MM.1S (cell line): Measurements from ENCODE around the gene PDCD7.
A peak's percentile ranks its signal among the peaks of the same experiment; 100 is the strongest.

Source experiments
- DNase-seq: peaks from one replicate; pipeline ENCODE4 v3.0.0-alpha.2; 2015
- H2AFZ ChIP-seq: fragments of 300-600 bp; sonication (generic); 2 replicates; pipeline ENCODE4 v1.6.0; 2016; ENCODE audit warnings: antibody characterized with exemption, low read length
- H3F3A ChIP-seq: fragments of 300-600 bp; sonication (generic); 2 replicates; pipeline ENCODE4 v1.6.1; 2016; ENCODE audit warnings: mild to moderate bottlenecking, antibody characterized with exemption, low read length, moderate library complexity, mixed read lengths; ENCODE audit not compliant: insufficient read depth
- H3K27ac ChIP-seq: fragments of 300-600 bp; sonication (generic); 2 replicates; pipeline ENCODE4 v1.5.1; 2016; ENCODE audit warnings: mild to moderate bottlenecking, low read length
- H3K27me3 ChIP-seq: fragments of 300-600 bp; sonication (generic); replicated peaks from 2 replicates; pipeline ENCODE4 v1.6.0; 2016; ENCODE audit warnings: low read length; ENCODE audit not compliant: insufficient read depth
- H3K36me3 ChIP-seq: fragments of 300-600 bp; sonication (generic); replicated peaks from 2 replicates; pipeline ENCODE4 v1.6.1; 2016; ENCODE audit warnings: mild to moderate bottlenecking, low read length, mixed read lengths; ENCODE audit not compliant: insufficient read depth
- H3K4me1 ChIP-seq: fragments of 300-600 bp; sonication (generic); 2 replicates; pipeline ENCODE4 v1.6.1; 2016; ENCODE audit warnings: low read length, mixed read lengths
- H3K4me2 ChIP-seq: fragments of 300-600 bp; sonication (generic); 2 replicates; pipeline ENCODE4 v1.6.0; 2016; ENCODE audit warnings: low read depth, low read length
- H3K4me3 ChIP-seq: fragments of 300-600 bp; sonication (generic); 2 replicates; pipeline ENCODE4 v1.5.1; 2016; ENCODE audit warnings: low read length, mixed read lengths
- H3K79me2 ChIP-seq: fragments of 300-600 bp; sonication (generic); 2 replicates; pipeline ENCODE4 v1.6.1; 2016; ENCODE audit warnings: mixed run types, low read length, mixed read lengths
- H3K9ac ChIP-seq: fragments of 300-600 bp; sonication (generic); 2 replicates; pipeline ENCODE4 v1.6.1; 2016; ENCODE audit warnings: low read length, mixed read lengths
- H3K9me2 ChIP-seq: fragments of 300-600 bp; sonication (generic); replicated peaks from 2 replicates; pipeline ENCODE4 v1.6.1; 2016; ENCODE audit warnings: mild to moderate bottlenecking, low read length, mixed read lengths; ENCODE audit not compliant: insufficient read depth
- H3K9me3 ChIP-seq: fragments of 300-600 bp; sonication (generic); replicated peaks from 2 replicates; pipeline ENCODE4 v1.6.1; 2016; ENCODE audit warnings: mild to moderate bottlenecking, low read length, mixed read lengths; ENCODE audit not compliant: insufficient read depth
- H4K20me1 ChIP-seq: fragments of 300-600 bp; sonication (generic); 2 replicates; pipeline ENCODE4 v1.6.1; 2016; ENCODE audit warnings: mild to moderate bottlenecking, low read length, moderate library complexity, mixed read lengths; ENCODE audit not compliant: insufficient read depth
- EZH2 ChIP-seq: fragments of 300-600 bp; sonication (generic); optimal IDR thresholded peaks from 2 replicates; pipeline ENCODE3; 2017; ENCODE audit warnings: low read depth, mild to moderate bottlenecking, antibody characterized with exemption, low read length, mixed read lengths
- EZH2phosphoT487 ChIP-seq: fragments of 300-600 bp; sonication (generic); IDR thresholded peaks from 2 replicates; pipeline ENCODE4 v1.6.1; 2018; ENCODE audit warnings: antibody characterized with exemption, low read length
- TF ChIP-seq, protein P1 (sequence below): fragments of 300-600 bp; sonication (generic); IDR thresholded peaks from 2 replicates; pipeline ENCODE4 v1.5.1; 2016; ENCODE audit warnings: antibody characterized with exemption, low read length, mixed read lengths

The PDCD7 gene

DNA sequence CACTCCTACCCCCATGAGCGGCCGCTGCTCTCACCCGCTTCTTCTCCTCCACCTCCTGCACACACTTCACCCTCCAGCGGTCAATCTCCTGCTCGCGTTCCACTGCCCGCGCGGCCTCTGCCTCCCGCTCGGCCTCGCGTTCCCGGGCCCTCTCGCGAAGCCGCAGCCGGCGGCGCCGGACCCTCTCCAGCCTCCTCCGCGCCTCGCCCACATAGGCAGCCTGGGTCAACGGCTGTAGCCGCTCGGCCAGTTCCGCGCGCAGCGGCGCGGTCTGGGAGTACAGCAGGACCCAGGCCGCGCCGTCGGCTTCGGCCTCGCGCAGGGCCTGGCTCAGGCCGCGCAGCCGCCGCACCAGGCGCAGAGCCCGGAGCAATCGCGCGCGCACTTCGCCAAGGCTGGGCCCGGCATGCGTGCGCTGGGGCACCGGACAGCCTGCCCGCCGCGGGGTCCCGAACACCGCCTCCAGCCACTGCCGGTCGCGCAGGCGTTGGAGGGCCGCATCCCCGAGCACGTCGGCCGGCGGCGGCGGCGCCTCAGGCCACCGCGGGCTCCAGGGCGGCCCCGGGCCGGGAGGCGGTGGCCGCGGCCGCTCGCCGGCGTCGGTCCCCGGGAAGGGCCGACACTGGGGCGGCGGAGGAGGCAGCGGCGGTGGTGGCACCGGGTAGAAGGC lies 595 bp downstream of the PDCD7 start:
- H2AFZ ChIP-seq, result peak overlapping the region; percentile 50; the same call in 1 of the 2 replicates
- peak; percentile 50 for DNase-seq
- H3K79me2 ChIP-seq, result peaks cover 45% of the 10 kb centered on the region
- no peaks in the 10 kb centered on the region for H3K9me3 ChIP-seq
- H3K4me2 ChIP-seq, result peak overlapping the region; percentile 74
- no peaks in the 10 kb centered on the region for H3K4me1 ChIP-seq
- H3F3A ChIP-seq, result peaks cover 6% of the 10 kb centered on the region; the same call in 1 of the 2 replicates
- peak overlapping the region; percentile 85; the same call in 1 of the 2 replicates for H3K27ac ChIP-seq
- H3K9me2 ChIP-seq, result no peaks in the 10 kb centered on the region
- no peaks in the 10 kb centered on the region for H3K36me3 ChIP-seq
- peak overlapping the region; percentile 95 for H3K4me3 ChIP-seq
- H3K9ac ChIP-seq, result peak overlapping the region; percentile 88
- TF ChIP-seq, protein P1, sequence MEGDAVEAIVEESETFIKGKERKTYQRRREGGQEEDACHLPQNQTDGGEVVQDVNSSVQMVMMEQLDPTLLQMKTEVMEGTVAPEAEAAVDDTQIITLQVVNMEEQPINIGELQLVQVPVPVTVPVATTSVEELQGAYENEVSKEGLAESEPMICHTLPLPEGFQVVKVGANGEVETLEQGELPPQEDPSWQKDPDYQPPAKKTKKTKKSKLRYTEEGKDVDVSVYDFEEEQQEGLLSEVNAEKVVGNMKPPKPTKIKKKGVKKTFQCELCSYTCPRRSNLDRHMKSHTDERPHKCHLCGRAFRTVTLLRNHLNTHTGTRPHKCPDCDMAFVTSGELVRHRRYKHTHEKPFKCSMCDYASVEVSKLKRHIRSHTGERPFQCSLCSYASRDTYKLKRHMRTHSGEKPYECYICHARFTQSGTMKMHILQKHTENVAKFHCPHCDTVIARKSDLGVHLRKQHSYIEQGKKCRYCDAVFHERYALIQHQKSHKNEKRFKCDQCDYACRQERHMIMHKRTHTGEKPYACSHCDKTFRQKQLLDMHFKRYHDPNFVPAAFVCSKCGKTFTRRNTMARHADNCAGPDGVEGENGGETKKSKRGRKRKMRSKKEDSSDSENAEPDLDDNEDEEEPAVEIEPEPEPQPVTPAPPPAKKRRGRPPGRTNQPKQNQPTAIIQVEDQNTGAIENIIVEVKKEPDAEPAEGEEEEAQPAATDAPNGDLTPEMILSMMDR, result no peak
- TF ChIP-seq EZH2phosphoT487 (no peak), EZH2 (no peak)
- no peaks in the 10 kb centered on the region for H3K27me3 ChIP-seq
- H4K20me1 ChIP-seq, result no peaks in the 10 kb centered on the region

DNA sequence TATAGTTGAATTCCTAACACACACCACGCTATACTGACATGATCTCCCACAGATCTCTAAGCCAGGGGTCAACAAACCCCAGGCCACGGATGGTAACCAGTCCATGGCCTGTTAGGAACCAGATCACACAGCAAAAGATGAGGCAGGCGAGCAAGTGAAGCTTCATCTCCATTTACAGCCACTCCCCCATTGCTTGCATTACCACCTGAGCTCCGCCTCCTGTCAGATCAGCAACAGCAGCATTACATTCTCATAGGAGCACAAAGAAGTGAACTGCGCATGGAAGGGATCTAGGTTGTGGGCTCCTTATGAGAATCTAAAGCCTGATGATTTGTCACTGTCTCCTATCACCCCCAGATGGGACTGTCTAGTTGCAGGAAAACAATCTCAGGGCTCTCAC lies 2.7 kb downstream of the PDCD7 start:
- TF ChIP-seq, protein P1, result no peak
- TF ChIP-seq EZH2phosphoT487, result no peak
- no peak for TF ChIP-seq EZH2
- DNase-seq, result no peak
- no peaks in the 10 kb centered on the region for H3K9me3 ChIP-seq
- no peak overlapping the region for H2AFZ ChIP-seq
- no peak overlapping the region for H3K4me3 ChIP-seq
- peaks cover 6% of the 10 kb centered on the region; the same call in 1 of the 2 replicates for H3F3A ChIP-seq
- no peaks in the 10 kb centered on the region for H4K20me1 ChIP-seq
- no peak overlapping the region for H3K9ac ChIP-seq
- no peaks in the 10 kb centered on the region for H3K27me3 ChIP-seq
- no peaks in the 10 kb centered on the region for H3K9me2 ChIP-seq
- peaks cover 64% of the 10 kb centered on the region for H3K79me2 ChIP-seq
- H3K4me2 ChIP-seq, result no peak overlapping the region
- no peaks in the 10 kb centered on the region for H3K4me1 ChIP-seq
- no peaks in the 10 kb centered on the region for H3K36me3 ChIP-seq
- H3K27ac ChIP-seq, result no peak overlapping the region

DNA sequence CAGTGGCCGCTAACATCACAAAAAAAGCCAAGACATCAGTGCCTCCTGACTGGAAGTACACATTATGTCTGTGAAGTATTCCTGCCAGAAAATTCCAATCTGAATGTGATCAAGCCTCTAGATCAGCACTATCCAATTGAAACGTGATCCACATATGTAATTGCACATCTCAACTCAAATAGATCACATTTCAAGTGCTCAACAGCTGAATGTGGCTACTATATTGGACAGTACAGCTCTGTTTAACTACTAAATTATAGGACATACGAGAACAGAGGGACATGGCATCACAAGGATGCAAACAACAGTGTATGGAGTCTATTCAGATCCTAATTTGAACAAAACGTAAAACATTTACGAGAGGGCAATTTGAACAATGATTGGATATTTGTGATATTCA lies 18.1 kb downstream of the PDCD7 start:
- Histone ChIP-seq H3K9ac (no peak overlapping the region), H3K4me3 (no peak overlapping the region), H3K4me2 (no peak overlapping the region), H3K27ac (no peak overlapping the region), H3K27me3 (no peaks in the 10 kb centered on the region), H3F3A (no peaks in the 10 kb centered on the region), H4K20me1 (no peaks in the 10 kb centered on the region), H2AFZ (no peak overlapping the region), H3K36me3 (peaks cover 10% of the 10 kb centered on the region; the same call in 1 of the 2 replicates), H3K9me2 (no peaks in the 10 kb centered on the region), H3K9me3 (no peaks in the 10 kb centered on the region), H3K79me2 (no peaks in the 10 kb centered on the region), H3K4me1 (no peaks in the 10 kb centered on the region)
- no peak for DNase-seq
- TF ChIP-seq, protein P1, result no peak
- TF ChIP-seq EZH2 (no peak), EZH2phosphoT487 (no peak)
